DND-41 (cell line): Measurements from ENCODE around the gene CEACAM4.

ENCODE experiments used
- ATAC-seq: fragments of 200-7000 bp; cut with Tn5 transposase; 3 replicates; pipeline ENCODE4 v1.9.1; 2021; ENCODE audit warnings: low read depth; ENCODE audit not compliant: insufficient read depth
- DNase-seq: peaks from one replicate; pipeline ENCODE4 v3.0.0-alpha.2; 2020
- H2AFZ ChIP-seq: 2 replicates; pipeline ENCODE4 v1.6.0; 2012; ENCODE audit warnings: low read depth, low read length
- H3K27ac ChIP-seq: 2 replicates; pipeline ENCODE4 v1.5.1; 2012; ENCODE audit warnings: low read length, inconsistent platforms
- H3K27me3 ChIP-seq: fragments of 200-600 bp; sonication (generic); 2 replicates; pipeline ENCODE4 v1.6.0; 2012; ENCODE audit warnings: low read length, mild to moderate bottlenecking, inconsistent platforms; ENCODE audit not compliant: insufficient read depth, poor library complexity
- H3K36me3 ChIP-seq: 2 replicates; pipeline ENCODE4 v1.5.1; 2012; ENCODE audit warnings: low read length, inconsistent platforms; ENCODE audit not compliant: insufficient read depth
- H3K4me1 ChIP-seq: 2 replicates; pipeline ENCODE4 v1.5.1; 2012; ENCODE audit warnings: mild to moderate bottlenecking, low read length; ENCODE audit not compliant: insufficient read depth
- H3K4me2 ChIP-seq: 2 replicates; pipeline ENCODE4 v1.6.0; 2012; ENCODE audit warnings: mild to moderate bottlenecking, moderate library complexity, low read length, inconsistent platforms; ENCODE audit not compliant: insufficient read depth
- H3K4me3 ChIP-seq, 2 experiments: fragments of 200-600 bp in 1 of 2; shearing (Covaris generic) in 1 of 2; 2 replicates each; pipeline ENCODE4 v1.5.1; 2012 to 2016; ENCODE audit warnings: inconsistent platforms in 2 of 2, low read length in 2 of 2, mild to moderate bottlenecking in 2 of 2, low read depth in 1 of 2, moderate library complexity in 1 of 2
- H3K79me2 ChIP-seq: 2 replicates; pipeline ENCODE4 v1.6.0; 2012; ENCODE audit warnings: low read length, inconsistent platforms; ENCODE audit not compliant: insufficient read depth
- H3K9ac ChIP-seq: 2 replicates; pipeline ENCODE4 v1.6.0; 2012; ENCODE audit warnings: low read depth, mild to moderate bottlenecking, inconsistent platforms, low read length, moderate library complexity
- H3K9me3 ChIP-seq: 2 replicates; pipeline ENCODE4 v1.5.1; 2012; ENCODE audit warnings: low read length, moderate library complexity, mild to moderate bottlenecking, inconsistent platforms; ENCODE audit not compliant: insufficient read depth, severe bottlenecking
- H4K20me1 ChIP-seq: 2 replicates; pipeline ENCODE4 v1.6.0; 2012; ENCODE audit warnings: low read length; ENCODE audit not compliant: insufficient read depth
- CTCF ChIP-seq: IDR thresholded peaks from 2 replicates; pipeline ENCODE4 v1.5.1; 2012; ENCODE audit warnings: borderline replicate concordance, low read length, moderate library complexity, mild to moderate bottlenecking; ENCODE audit not compliant: poor library complexity, severe bottlenecking; ENCODE audit errors: extremely low read depth
- EZH2 ChIP-seq: IDR thresholded peaks from 3 replicates; pipeline ENCODE4 v1.6.1; 2012; ENCODE audit warnings: borderline replicate concordance, low read depth, mild to moderate bottlenecking, moderate library complexity, low read length, inconsistent platforms; ENCODE audit not compliant: severe bottlenecking

CEACAM4 gene

GRCh38 chr19:41587101-41587837 lies 39.6 kb downstream of the CEACAM4 start:
- DNase-seq: no peak
- Histone ChIP-seq H3K36me3 (no peaks in the 10 kb centered on the region), H3K4me1 (no peaks in the 10 kb centered on the region), H3K4me3 (no peak overlapping the region), H3K9me3 (peaks cover 7% of the 10 kb centered on the region), H2AFZ (no peak overlapping the region), H3K27ac (no peak overlapping the region), H3K79me2 (no peaks in the 10 kb centered on the region), H3K27me3 (no peaks in the 10 kb centered on the region), H4K20me1 (peaks cover 17% of the 10 kb centered on the region; the same call in 1 of the 2 replicates), H3K4me2 (no peak overlapping the region), H3K9ac (no peak overlapping the region)
- no peak for ATAC-seq
- TF ChIP-seq EZH2: no peak
- no peak for TF ChIP-seq CTCF

- peaks cover 11% of the 10 kb centered on the region for H3K9me3 ChIP-seq
- peaks cover 15% of the 10 kb centered on the region; the same call in 1 of the 2 replicates for H4K20me1 ChIP-seq
- no peak for TF ChIP-seq CTCF
- no peak for TF ChIP-seq EZH2
- no peak overlapping the region for H3K27ac ChIP-seq
- H3K36me3 ChIP-seq: no peaks in the 10 kb centered on the region
- no peak overlapping the region for H3K4me2 ChIP-seq
- DNase-seq: no peak
- ATAC-seq: no peak
- no peak overlapping the region for H3K9ac ChIP-seq
- H3K27me3 ChIP-seq: no peaks in the 10 kb centered on the region
- no peaks in the 10 kb centered on the region for H3K4me1 ChIP-seq
- no peak overlapping the region for H2AFZ ChIP-seq
- no peaks in the 10 kb centered on the region for H3K79me2 ChIP-seq
- H3K4me3 ChIP-seq: no peak overlapping the region
These were observed 40.8 kb downstream of the CEACAM4 start for GRCh38 chr19:41586064-41586463.

- H3K27ac ChIP-seq: no peak overlapping the region
- no peak for TF ChIP-seq EZH2
- no peak for TF ChIP-seq CTCF
- no peak overlapping the region for H3K9ac ChIP-seq
- no peaks in the 10 kb centered on the region for H3K27me3 ChIP-seq
- no peaks in the 10 kb centered on the region for H3K36me3 ChIP-seq
- DNase-seq (no peak), ATAC-seq (no peak)
- no peaks in the 10 kb centered on the region for H3K79me2 ChIP-seq
- peaks cover 11% of the 10 kb centered on the region for H3K9me3 ChIP-seq
- H3K4me3 ChIP-seq: no peak overlapping the region
- H3K4me2 ChIP-seq: no peak overlapping the region
- H4K20me1 ChIP-seq: peaks cover 15% of the 10 kb centered on the region; the same call in 1 of the 2 replicates
- no peaks in the 10 kb centered on the region for H3K4me1 ChIP-seq
- H2AFZ ChIP-seq: no peak overlapping the region
These were observed 41.9 kb downstream of the CEACAM4 start for GRCh38 chr19:41584931-41585330.
